22Rv1 (cell line): ENCODE data around the gene COLGALT1.

Experiments
- H3K27ac ChIP-seq: fragments of 450-650 bp; 2 replicates; pipeline ENCODE4 v1.5.1; 2017
- CTCF ChIP-seq: fragments of 450-650 bp; IDR thresholded peaks from 2 replicates; pipeline ENCODE4 v1.5.1; 2017; ENCODE audit warnings: mild to moderate bottlenecking
- ZFX ChIP-seq: fragments of 450-650 bp; IDR thresholded peaks from 2 replicates; pipeline ENCODE4 v1.6.1; 2017; ENCODE audit warnings: antibody characterized with exemption, borderline replicate concordance

COLGALT1 gene

GRCh38 chr19:17576758-17577456 lies 21.5 kb downstream of the COLGALT1 start:
- TF ChIP-seq CTCF (no peak), ZFX (no peak)
- H3K27ac ChIP-seq: peak overlapping the region; percentile 43

- TF ChIP-seq ZFX: no peak
- no peak for TF ChIP-seq CTCF
- H3K27ac ChIP-seq: peak overlapping the region; percentile 43
These were observed 22.1 kb downstream of the COLGALT1 start for GRCh38 chr19:17577457-17578097.

- peak overlapping the region; percentile 69 for H3K27ac ChIP-seq
These were observed 24.3 kb downstream of the COLGALT1 start for GRCh38 chr19:17579661-17580244.

DNA sequence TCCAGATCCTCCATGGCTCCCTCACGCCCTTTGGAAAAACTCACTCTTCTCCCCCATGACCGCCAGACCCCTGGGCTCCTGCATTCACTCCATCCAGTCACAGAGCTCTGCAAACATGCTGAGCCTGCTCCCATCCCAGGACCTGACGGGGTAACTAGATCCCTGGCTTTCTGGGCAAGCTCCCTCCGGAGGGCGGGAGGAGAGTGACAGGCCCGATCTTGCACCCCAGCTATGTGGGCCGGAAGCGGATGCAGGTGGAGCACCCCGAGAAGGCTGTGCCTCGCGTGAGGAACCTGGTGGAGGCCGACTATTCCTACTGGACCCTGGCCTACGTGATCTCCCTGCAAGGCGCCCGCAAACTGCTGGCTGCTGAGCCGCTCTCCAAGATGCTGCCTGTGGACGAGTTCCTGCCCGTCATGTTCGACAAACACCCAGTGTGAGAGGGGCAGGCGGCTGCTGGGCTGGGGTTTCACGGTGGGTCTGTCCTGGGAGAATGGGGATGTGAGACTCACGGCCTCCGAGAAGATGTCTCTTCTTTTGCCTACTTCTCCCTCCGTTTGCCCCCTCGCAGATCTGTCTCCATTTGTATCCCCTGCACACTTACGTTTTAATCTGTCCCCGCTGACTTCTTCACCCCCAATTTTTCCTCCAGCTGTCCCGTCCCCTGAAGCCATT lies 25.2 kb downstream of the COLGALT1 start:
- peak overlapping the region; percentile 69 for H3K27ac ChIP-seq
- no peak for TF ChIP-seq CTCF
- no peak for TF ChIP-seq ZFX

More at GRCh38 chr19:17579661-17580244, 24.3 kb downstream of the COLGALT1 start:
- no peak for TF ChIP-seq CTCF
- no peak for TF ChIP-seq ZFX

- TF ChIP-seq CTCF: no peak
- no peak for TF ChIP-seq ZFX
- no peak overlapping the region for H3K27ac ChIP-seq
These were observed 25.9 kb downstream of the COLGALT1 start for GRCh38 chr19:17581211-17581874.

DNA sequence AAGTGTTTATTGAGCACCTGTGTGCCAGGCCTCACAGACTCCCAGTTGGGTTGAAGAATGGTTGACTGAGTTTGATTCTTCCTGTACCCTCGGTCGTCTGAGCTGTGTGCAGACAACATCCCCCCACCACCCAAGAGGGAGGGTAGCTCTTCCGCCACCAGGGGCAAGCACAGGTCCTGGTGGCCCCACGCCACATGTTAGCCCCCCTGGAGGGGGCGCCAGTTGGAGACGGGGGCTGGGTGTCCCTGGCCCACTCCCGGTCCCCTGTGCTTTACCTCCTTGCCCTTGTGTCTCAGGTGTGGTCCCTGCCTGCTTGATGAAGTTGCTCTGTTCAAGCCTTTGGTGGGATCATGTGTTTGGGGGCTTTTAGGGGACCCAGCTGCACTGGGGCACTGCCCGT lies 27.2 kb downstream of the COLGALT1 start:
- TF ChIP-seq ZFX: no peak
- no peak for TF ChIP-seq CTCF
- H3K27ac ChIP-seq: no peak overlapping the region
